GM12878 (cell line): ENCODE results near the gene CCDC32. TPM values are rescaled to one million over a fixed set of nuclear protein-coding genes. Genes with fewer than 3 reads are reported as not detected.
A peak's percentile ranks its signal among the peaks of the same experiment; 100 is the strongest.
"Not testable (repeated sequence)": the region's sequence is repeated elsewhere in the genome, so short reads cannot be mapped to it uniquely, and the experiment has no call there.

Experiments
- ATAC-seq: fragments of 200-7000 bp; cut with Tn5 transposase; 3 replicates; pipeline ENCODE4 v1.9.1; 2020; ENCODE audit warnings: mild to moderate bottlenecking, moderate library complexity
- BruUV-seq: library from RNA; stranded (reverse); fragments of 400-500 nt; replicated peaks from 2 replicates; lab custom pipeline; 2021; lab: Mats Ljungman, UMichigan
- CTCF ChIA-PET: fragments of 300-600 bp; sonication (Branson Sonifier 250); formaldehyde crosslinking; extraction: SDS; loops from one replicate; lab custom pipeline; 2021; ENCODE audit warnings: inconsistent platforms; lab: Yijun Ruan, JAX
- POLR2A ChIA-PET: fragments of 350-600 bp; formaldehyde crosslinking; extraction: SDS; loops from one replicate; lab custom pipeline; 2021; ENCODE audit warnings: inconsistent platforms; lab: Charles Lee
- RAD21 ChIA-PET: fragments of 300-600 bp; sonication (Branson Sonifier 250); formaldehyde crosslinking; loops from one replicate; lab custom pipeline; 2023; ENCODE audit warnings: antibody characterized with exemption; ENCODE audit not compliant: unreplicated experiment; lab: Charles Lee
- SMC1A ChIA-PET: fragments of 300-600 bp; sonication (Branson Sonifier 250); formaldehyde crosslinking; loops from one replicate; lab custom pipeline; 2023; ENCODE audit not compliant: unreplicated experiment, uncharacterized antibody; lab: Charles Lee
- DNase-seq: peaks from one replicate; pipeline ENCODE4 v3.0.0-alpha.2; 2011; ENCODE audit warnings: low read depth, low spot score
- FAIRE-seq: peaks from 3 replicates; lab custom pipeline; 2011; peaks lifted over from hg19 to GRCh38; lab: Jason Lieb, UNC
- H2AFZ ChIP-seq: 2 replicates; pipeline ENCODE4 v1.6.0; 2011; ENCODE audit warnings: low read depth, low read length, control low read depth; ENCODE audit not compliant: control insufficient read depth
- H3K27ac ChIP-seq: 2 replicates; pipeline ENCODE4 v1.5.1; 2011; ENCODE audit warnings: control low read depth; ENCODE audit not compliant: control insufficient read depth, insufficient read depth
- H3K27me3 ChIP-seq, 2 experiments: replicated peaks in 1 of 2; 2 replicates each; pipeline versions ENCODE4 v1.6.0 to v1.6.1; 2011; ENCODE audit warnings: low read length in 1 of 2; ENCODE audit not compliant: control insufficient read depth in 2 of 2, insufficient read depth in 2 of 2
- H3K36me3 ChIP-seq, 2 experiments: 2 replicates each; pipeline ENCODE4 v1.5.1; 2011; ENCODE audit warnings: low read length in 1 of 2; ENCODE audit not compliant: control insufficient read depth in 2 of 2, insufficient read depth in 2 of 2
- H3K4me1 ChIP-seq: 2 replicates; pipeline ENCODE4 v1.6.1; 2011; ENCODE audit warnings: mild to moderate bottlenecking, low read length, moderate library complexity, mixed read lengths; ENCODE audit not compliant: control insufficient read depth, insufficient read depth
- H3K4me2 ChIP-seq: 2 replicates; pipeline ENCODE4 v1.6.0; 2011; ENCODE audit warnings: control low read depth; ENCODE audit not compliant: control insufficient read depth, insufficient read depth
- H3K4me3 ChIP-seq: fragments of 200-600 bp; sonication (generic); 2 replicates; pipeline ENCODE4 v1.5.1; 2016
- H3K79me2 ChIP-seq: 2 replicates; pipeline ENCODE4 v1.6.0; 2011; ENCODE audit warnings: low read length; ENCODE audit not compliant: control insufficient read depth, insufficient read depth
- H3K9ac ChIP-seq: 2 replicates; pipeline ENCODE4 v1.8.0; 2011; ENCODE audit warnings: low read length, control low read depth, mixed read lengths; ENCODE audit not compliant: control insufficient read depth, insufficient read depth
- H3K9me3 ChIP-seq: replicated peaks from 3 replicates; pipeline ENCODE4 v1.5.1; 2011; ENCODE audit warnings: mild to moderate bottlenecking, low read length; ENCODE audit not compliant: control insufficient read depth, insufficient read depth
- H4K20me1 ChIP-seq: 2 replicates; pipeline ENCODE4 v1.6.0; 2011; ENCODE audit not compliant: control insufficient read depth, insufficient read depth
- NFYB ChIP-seq: IDR thresholded peaks from 2 replicates; pipeline ENCODE4 v1.6.1; 2011; ENCODE audit warnings: low read depth, mild to moderate bottlenecking, low read length, improper control_type of control experiment, moderate library complexity; ENCODE audit not compliant: insufficient read depth
- PKNOX1 ChIP-seq: fragments of 450-650 bp; IDR thresholded peaks from 2 replicates; pipeline ENCODE4 v1.6.1; 2016; ENCODE audit warnings: mild to moderate bottlenecking
- ZNF24 ChIP-seq: fragments of 450-650 bp; IDR thresholded peaks from 2 replicates; pipeline ENCODE4 v1.6.1; 2017; ENCODE audit warnings: antibody characterized with exemption, mild to moderate bottlenecking
- WGBS: methylation state at CpG from one replicate; pipeline ENCODE4 v1.1.6; 2016; ENCODE audit warnings: low lambda C conversion rate; ENCODE audit not compliant: insufficient replicate concordance, insufficient coverage; ENCODE audit errors: missing lambda C conversion rate; 5-methylcytosine and 5-hydroxymethylcytosine counted together
- in situ Hi-C: fragments of 300-500 bp; cut with MboI; formaldehyde crosslinking; loops from 9 replicates; pipeline ENCODE4 v1.14.3; 2018; ENCODE audit warnings: mixed read lengths
- intact Hi-C: fragments of 100-400 bp; cut with micrococcal nuclease; formaldehyde crosslinking; loops from one replicate; pipeline ENCODE4 v1.14.2; 2022; ENCODE audit not compliant: unreplicated experiment
- polyA plus RNA-seq, 11 experiments: library from polyadenylated mRNA; depleted of rRNA in 4 of 11; unstranded in 6 of 11; stranded (reverse) in 5 of 11; fragments of >200 nt; fragmentation: Nextera tagmentation in 4 of 11; fragmentation: Illumina TruSeq in 1 of 11; extraction: Ambion mirVana in 4 of 11; extraction: Trizol in 1 of 11; gene quantifications; 1 replicate in 1 of 11; 2 replicates in 10 of 11; pipeline versions ENCODE4 v1.2.1 to v1.2.3, GENCODE V29; 2011 to 2016; ENCODE audit warnings: inconsistent platforms in 2 of 11, missing spikeins in 2 of 11, low read depth in 1 of 11
- total RNA-seq, 4 experiments: library from RNA; depleted of rRNA in 3 of 4; stranded (reverse); fragments of >200 nt in 3 of 4; fragmentation: Illumina TruSeq in 1 of 4; extraction: Trizol in 1 of 4; gene quantifications; 2 replicates each; pipeline versions ENCODE4 v1.2.1 to v1.2.3, GENCODE V29; 2013 to 2021

The CCDC32 gene
- total and polyA plus RNA-seq, 10 of the 15 experiments (the other 5 are each of a cell fraction or from before 2014, with no cell fraction given): 30.2 to 74.3 (median 46.5) TPM

- peak; percentile 37 for TF ChIP-seq PKNOX1
- no peak for TF ChIP-seq ZNF24
These were observed 17.9 kb upstream of the CCDC32 start (continued) for GRCh38 chr15:40582726-40583246.

DNA sequence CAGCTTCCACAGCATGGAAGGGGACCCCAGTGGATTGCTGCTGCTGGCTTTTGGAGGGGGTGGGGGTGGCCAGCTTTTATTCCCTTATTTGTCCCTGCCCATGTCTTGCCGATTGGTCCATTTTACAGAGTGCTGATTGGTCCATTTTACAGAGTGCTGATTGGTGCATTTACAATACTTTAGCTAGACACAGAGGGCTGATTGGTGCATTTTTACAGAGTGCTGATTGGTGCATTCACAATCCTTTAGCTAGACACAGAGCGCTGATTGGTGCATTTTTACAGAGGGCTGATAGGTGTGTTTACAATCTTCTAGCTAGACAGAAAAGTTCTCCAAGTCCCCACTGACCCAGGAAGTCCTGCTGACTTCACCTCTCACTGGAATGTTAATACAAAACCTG, 17.0 kb upstream of the CCDC32 start:
- H3K4me1 ChIP-seq, H3K27ac ChIP-seq, H3K4me3 ChIP-seq, H3K9me3 ChIP-seq, FAIRE-seq, H4K20me1 ChIP-seq, H3K9ac ChIP-seq, H3K4me2 ChIP-seq, ATAC-seq, H3K79me2 ChIP-seq, in situ Hi-C loops, DNase-seq, H3K27me3 ChIP-seq, intact Hi-C loops, BruUV-seq, H2AFZ ChIP-seq, H3K36me3 ChIP-seq, RAD21 ChIA-PET: not testable (repeated sequence)
- ChIA-PET SMC1A (interaction anchor here (0.6 to 1.0 kb wide), 2 partner anchors 13 to 38 kb away, joined by 3 read pairs; no protein-coding TSS in a partner anchor), CTCF (interaction anchor here (3.4 kb wide), 1 partner anchor 8 kb away, joined by 14 read pairs; no protein-coding TSS in a partner anchor), POLR2A (interaction anchor here (0.6 kb wide), 2 partner anchors 16 to 60 kb away, joined by 3 read pairs; no protein-coding TSS in a partner anchor)
- WGBS: 46% methylated on average over 2 of the region's 2 CpGs
- peak; percentile 78 for TF ChIP-seq NFYB
